GM23338 (cell line): ENCODE data around the gene CBLC. TPM values are rescaled to one million over a fixed set of nuclear protein-coding genes. Genes with fewer than 3 reads are reported as not detected.

ENCODE experiments used
- ATAC-seq: fragments of 200-7000 bp; cut with Tn5 transposase; 3 replicates; pipeline ENCODE4 v1.9.1; 2020
- DNase-seq: peaks from one replicate; pipeline ENCODE4 v3.0.0-alpha.2; 2015; ENCODE audit warnings: low spot score
- H2AFZ ChIP-seq: fragments of 200-600 bp; sonication (generic); 2 replicates; pipeline ENCODE4 v1.8.0; 2016; ENCODE audit warnings: antibody characterized with exemption, mild to moderate bottlenecking, moderate library complexity
- H3F3A ChIP-seq: fragments of 200-600 bp; sonication (generic); replicated peaks from 2 replicates; pipeline ENCODE4 v1.8.0; 2017; ENCODE audit warnings: antibody characterized with exemption, mixed run types, low read depth
- H3K27ac ChIP-seq: fragments of 200-600 bp; sonication (generic); 2 replicates; pipeline ENCODE4 v1.6.1; 2016; ENCODE audit warnings: low read depth
- H3K27me3 ChIP-seq: fragments of 200-600 bp; sonication (generic); 2 replicates; pipeline ENCODE4 v1.8.0; 2016; ENCODE audit warnings: mild to moderate bottlenecking, mixed run types, moderate library complexity; ENCODE audit not compliant: insufficient read depth
- H3K36me3 ChIP-seq: fragments of 200-600 bp; sonication (generic); 2 replicates; pipeline ENCODE4 v1.8.0; 2016; ENCODE audit warnings: mild to moderate bottlenecking; ENCODE audit not compliant: insufficient read depth
- H3K4me1 ChIP-seq: fragments of 200-600 bp; sonication (generic); 2 replicates; pipeline ENCODE4 v1.8.0; 2016; ENCODE audit warnings: mild to moderate bottlenecking, moderate library complexity; ENCODE audit not compliant: insufficient read depth
- H3K4me2 ChIP-seq: fragments of 200-600 bp; sonication (generic); 2 replicates; pipeline ENCODE4 v1.7.1; 2017; ENCODE audit warnings: mixed run types
- H3K4me3 ChIP-seq: fragments of 200-600 bp; sonication (generic); 2 replicates; pipeline ENCODE4 v1.6.1; 2016; ENCODE audit warnings: mixed run types
- H3K79me2 ChIP-seq: fragments of 200-600 bp; sonication (generic); replicated peaks from 2 replicates; pipeline ENCODE4 v1.8.0; 2017; ENCODE audit warnings: mild to moderate bottlenecking; ENCODE audit not compliant: insufficient read depth
- H3K9me2 ChIP-seq: fragments of 200-600 bp; sonication (generic); 2 replicates; pipeline ENCODE4 v1.8.0; 2017; ENCODE audit not compliant: insufficient read depth
- H4K20me1 ChIP-seq: fragments of 200-600 bp; sonication (generic); replicated peaks from 2 replicates; pipeline ENCODE4 v1.8.0; 2017; ENCODE audit warnings: mild to moderate bottlenecking; ENCODE audit not compliant: insufficient read depth
- H3K27ac Mint-ChIP-seq: 2 replicates; pipeline ENCODE4 v1.8.0; 2020; ENCODE audit warnings: inconsistent platforms, mild to moderate bottlenecking, moderate library complexity, mixed read lengths
- H3K27me3 Mint-ChIP-seq: 3 replicates; pipeline ENCODE4 v1.8.0; 2022; ENCODE audit warnings: low read depth, mild to moderate bottlenecking, moderate library complexity, mixed read lengths, inconsistent platforms; ENCODE audit not compliant: insufficient read depth, poor library complexity
- H3K36me3 Mint-ChIP-seq: 3 replicates; pipeline ENCODE4 v1.8.0; 2021; ENCODE audit warnings: low read depth, mild to moderate bottlenecking, inconsistent platforms, moderate library complexity, mixed read lengths
- H3K4me1 Mint-ChIP-seq: 3 replicates; pipeline ENCODE4 v1.8.0; 2020; ENCODE audit warnings: mild to moderate bottlenecking, inconsistent platforms, mixed read lengths
- H3K4me3 Mint-ChIP-seq: 3 replicates; pipeline ENCODE4 v1.8.0; 2021; ENCODE audit warnings: moderate library complexity, mild to moderate bottlenecking, inconsistent platforms, mixed read lengths
- H3K9me3 Mint-ChIP-seq: 3 replicates; pipeline ENCODE4 v1.8.0; 2020; ENCODE audit warnings: moderate library complexity, mild to moderate bottlenecking, inconsistent platforms, mixed read lengths
- ETS1 ChIP-seq: IDR thresholded peaks from 2 replicates; pipeline ENCODE4 v1.6.1; 2016; ENCODE audit warnings: antibody characterized with exemption
- EZH2phosphoT487 ChIP-seq: fragments of 200-600 bp; sonication (generic); IDR thresholded peaks from one replicate; pipeline ENCODE4 v1.8.1; 2018; ENCODE audit warnings: antibody characterized with exemption; ENCODE audit not compliant: unreplicated experiment
- JUNB ChIP-seq: IDR thresholded peaks from one replicate; pipeline ENCODE4 v1.6.1; 2016; ENCODE audit warnings: antibody characterized with exemption; ENCODE audit not compliant: unreplicated experiment
- POLR2AphosphoS5 ChIP-seq: IDR thresholded peaks from 2 replicates; pipeline ENCODE4 v1.6.1; 2016; ENCODE audit warnings: antibody characterized with exemption, low read depth
- REST ChIP-seq: IDR thresholded peaks from one replicate; pipeline ENCODE4 v1.6.1; 2018; ENCODE audit warnings: antibody characterized with exemption; ENCODE audit not compliant: unreplicated experiment
- STAT1 ChIP-seq: IDR thresholded peaks from one replicate; pipeline ENCODE4 v1.6.1; 2016; ENCODE audit warnings: antibody characterized with exemption; ENCODE audit not compliant: unreplicated experiment
- ZNF114 ChIP-seq: fragments of 250-450 bp; sonication (Bioruptor Pico); IDR thresholded peaks from 2 replicates; pipeline ENCODE4 v1.5.0; 2020; ENCODE audit warnings: mild to moderate bottlenecking, moderate library complexity
- ZNF331 ChIP-seq: fragments of 250-450 bp; sonication (Bioruptor Pico); IDR thresholded peaks from 2 replicates; pipeline ENCODE4 v1.5.0; 2020; ENCODE audit warnings: low read depth, mild to moderate bottlenecking, moderate library complexity
- ZNF462 ChIP-seq: fragments of 250-450 bp; sonication (Bioruptor Pico); IDR thresholded peaks from 2 replicates; pipeline ENCODE4 v1.5.0; 2020; ENCODE audit warnings: mild to moderate bottlenecking, moderate library complexity
- polyA plus RNA-seq: library from polyadenylated mRNA; unstranded; fragments of >200 nt; fragmentation: Nextera tagmentation; extraction: Ambion mirVana; gene quantifications from 2 replicates; pipeline ENCODE4 v1.2.1, GENCODE V29; 2016
- total RNA-seq: library from RNA; depleted of rRNA; stranded (reverse); fragments of >200 nt; shearing (Covaris generic); gene quantifications from 2 replicates; pipeline ENCODE4 v1.2.3, GENCODE V29; 2014

CBLC gene
- total and polyA plus RNA-seq, 2 experiments from 2014 or later: 14.5 to 29.3 TPM

- peaks cover 12% of the 10 kb centered on the region for H3K4me1 ChIP-seq
- no peaks in the 10 kb centered on the region for H3K9me2 ChIP-seq
- no peak overlapping the region for H3K4me3 ChIP-seq
- H3K36me3 ChIP-seq: no peaks in the 10 kb centered on the region
- H4K20me1 ChIP-seq: peaks cover 17% of the 10 kb centered on the region
- Mint-ChIP-seq H3K27ac (no peak overlapping the region), H3K9me3 (no peaks in the 10 kb centered on the region; the same call in 1 of the 3 replicates), H3K27me3 (peaks cover 17% of the 10 kb centered on the region), H3K36me3 (peaks cover 50% of the 10 kb centered on the region), H3K4me3 (no peak overlapping the region), H3K4me1 (peaks cover 22% of the 10 kb centered on the region)
- H3K27me3 ChIP-seq: peaks cover 11% of the 10 kb centered on the region; the same call in 1 of the 2 replicates
- H3K27ac ChIP-seq: no peak overlapping the region
- no peak overlapping the region for H3K4me2 ChIP-seq
- no peaks in the 10 kb centered on the region for H3F3A ChIP-seq
- TF ChIP-seq ETS1 (no peak), STAT1 (no peak)
- no peak overlapping the region for H2AFZ ChIP-seq
- no peaks in the 10 kb centered on the region for H3K79me2 ChIP-seq
- ATAC-seq (no peak), DNase-seq (no peak)
Observed at GRCh38 chr19:44814517-44814916, 36.8 kb downstream of the CBLC start.

GRCh38 chr19:44816301-44816700 lies 38.6 kb downstream of the CBLC start:
- H3K4me2 ChIP-seq: no peak overlapping the region
- Mint-ChIP-seq H3K27ac (no peak overlapping the region), H3K27me3 (peaks cover 12% of the 10 kb centered on the region)
- TF ChIP-seq ZNF114 (CRISPR knock-in tag): no peak
- no peak for TF ChIP-seq POLR2AphosphoS5
- no peak for TF ChIP-seq ZNF462 (CRISPR knock-in tag)
- TF ChIP-seq JUNB: no peak
- TF ChIP-seq ZNF331: no peak
- TF ChIP-seq REST: no peak
- TF ChIP-seq STAT1: no peak
- no peak for TF ChIP-seq EZH2phosphoT487
- TF ChIP-seq ETS1: no peak

More at GRCh38 chr19:44816301-44816700, 38.6 kb downstream of the CBLC start:
- Mint-ChIP-seq H3K9me3 (no peaks in the 10 kb centered on the region; the same call in 1 of the 3 replicates), H3K36me3 (peaks cover 55% of the 10 kb centered on the region), H3K4me3 (no peak overlapping the region), H3K4me1 (peaks cover 8% of the 10 kb centered on the region)
- no peak overlapping the region for H2AFZ ChIP-seq
- ATAC-seq (no peak), DNase-seq (no peak)
- no peaks in the 10 kb centered on the region for H3K36me3 ChIP-seq
- no peaks in the 10 kb centered on the region for H3K9me2 ChIP-seq
- H3K4me1 ChIP-seq: no peaks in the 10 kb centered on the region
- H3K27ac ChIP-seq: no peak overlapping the region
- H3K4me3 ChIP-seq: no peak overlapping the region
- H4K20me1 ChIP-seq: peaks cover 11% of the 10 kb centered on the region
- no peaks in the 10 kb centered on the region for H3F3A ChIP-seq
- H3K27me3 ChIP-seq: peaks cover 7% of the 10 kb centered on the region; the same call in 1 of the 2 replicates
- H3K79me2 ChIP-seq: no peaks in the 10 kb centered on the region
